HG03575 (cell line): ENCODE results near the gene PTPN3.
"Not testable (repeated sequence)": the region's sequence is repeated elsewhere in the genome, so short reads cannot be mapped to it uniquely, and the experiment has no call there.

Experiments
- ATAC-seq: cut with Tn5 transposase; IDR thresholded peaks from one replicate; pipeline ENCODE4 v1.9.1; 2021; ENCODE audit not compliant: unreplicated experiment, insufficient number of reproducible peaks, low FRiP score; ENCODE audit errors: extremely low read depth

Gene PTPN3

GRCh38 chr9:109379513-109379912 is 118.6 kb downstream of the PTPN3 start:
- ATAC-seq = no peak

- no peak for ATAC-seq
These were observed 119.8 kb downstream of the PTPN3 start for GRCh38 chr9:109378316-109378715.

GRCh38 chr9:109372246-109372645 is 125.9 kb downstream of the PTPN3 start:
- no peak for ATAC-seq

GRCh38 chr9:109371374-109371773 is 126.7 kb downstream of the PTPN3 start:
- ATAC-seq = no peak

GRCh38 chr9:109369285-109369684 is 128.8 kb downstream of the PTPN3 start:
- ATAC-seq = no peak

GRCh38 chr9:109360771-109361170 is 137.3 kb downstream of the PTPN3 start:
- no peak for ATAC-seq

- not testable (repeated sequence) for ATAC-seq
These were observed 139.0 kb downstream of the PTPN3 start for GRCh38 chr9:109358968-109359603.

- no peak for ATAC-seq
These were observed 142.4 kb downstream of the PTPN3 start for GRCh38 chr9:109355564-109356297.

- ATAC-seq = no peak
These were observed 143.9 kb downstream of the PTPN3 start for GRCh38 chr9:109354190-109354589.

GRCh38 chr9:109351032-109351431 is 147.1 kb downstream of the PTPN3 start:
- no peak for ATAC-seq

GRCh38 chr9:109349421-109349846 is 148.7 kb downstream of the PTPN3 start:
- ATAC-seq = no peak

- ATAC-seq = no peak
These were observed 151.2 kb downstream of the PTPN3 start for GRCh38 chr9:109346904-109347303.

- ATAC-seq = no peak
These were observed 153.2 kb downstream of the PTPN3 start for GRCh38 chr9:109344866-109345265.

- no peak for ATAC-seq
These were observed 155.2 kb downstream of the PTPN3 start for GRCh38 chr9:109342878-109343277.

GRCh38 chr9:109341561-109341960 is 156.5 kb downstream of the PTPN3 start:
- ATAC-seq = no peak

- ATAC-seq = not testable (repeated sequence)
These were observed 157.1 kb downstream of the PTPN3 start for GRCh38 chr9:109340979-109341378.

GRCh38 chr9:109336409-109336808 is 161.7 kb downstream of the PTPN3 start:
- no peak for ATAC-seq

- no peak for ATAC-seq
These were observed 162.2 kb downstream of the PTPN3 start for GRCh38 chr9:109335929-109336328.

- ATAC-seq = no peak
These were observed 163.0 kb downstream of the PTPN3 start for GRCh38 chr9:109335121-109335520.

GRCh38 chr9:109331353-109331752 is 166.8 kb downstream of the PTPN3 start:
- ATAC-seq = no peak
